Activated gamma-delta T cell treated with anti-CD3 and anti-CD28 coated beads, Interleukin-2, amount 50 U/mL, for 16 hours (primary cell): ENCODE measurements around the gene LRRTM4.

Experiments used
- DNase-seq: peaks from one replicate; pipeline ENCODE4 v3.0.0-alpha.2; 2020; ENCODE audit warnings: low read depth

The LRRTM4 gene

DNA sequence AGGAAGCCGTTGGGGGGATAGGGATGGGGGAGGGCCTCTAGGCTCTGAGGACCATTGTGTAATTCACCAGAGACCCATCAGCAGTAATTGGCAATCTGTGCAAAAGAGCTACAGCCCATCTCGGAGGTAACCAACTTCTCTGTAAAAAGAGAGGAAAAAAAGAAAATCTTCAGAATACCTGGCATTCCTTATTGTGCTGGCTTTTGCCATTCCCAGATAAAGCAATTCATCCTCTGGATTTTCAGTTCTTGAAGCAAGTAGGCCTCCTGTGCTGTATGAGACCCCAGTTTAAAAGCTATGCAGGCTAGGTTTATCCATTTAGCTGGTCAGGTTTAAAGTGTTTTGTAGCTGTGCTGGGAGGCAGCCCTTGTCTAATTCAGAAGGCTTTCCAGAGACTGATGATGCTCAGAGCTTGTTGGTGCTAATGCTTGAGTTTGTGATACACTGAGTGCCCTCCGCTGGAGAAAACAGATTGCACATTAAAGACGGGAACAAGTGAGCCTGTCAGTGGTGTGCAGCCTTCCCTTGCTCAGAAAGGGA, at the start of gene LRRTM4:
LRRTM4 (minus strand) TSS at position 446 of the 540 bp plus-strand sequence.
- no peak for DNase-seq

DNA sequence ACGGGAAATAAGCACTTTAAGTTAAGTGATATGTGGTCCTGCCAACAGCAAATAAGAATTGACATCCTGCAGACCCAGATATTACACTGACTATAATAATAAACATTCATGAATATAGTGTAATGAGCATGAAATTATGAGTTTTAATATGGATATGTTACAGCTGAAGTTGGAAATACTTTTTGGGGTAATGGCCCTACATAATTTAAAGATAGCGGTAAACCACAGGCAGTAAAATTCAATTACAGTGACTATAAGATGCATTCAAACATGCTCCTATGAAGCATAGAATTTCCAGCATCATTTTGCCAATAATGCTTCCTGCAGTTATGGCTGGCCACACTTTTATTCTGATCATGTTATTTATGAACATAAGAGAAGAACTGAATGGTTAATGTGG, 49.4 kb upstream of the LRRTM4 start:
- DNase-seq: no peak

DNA sequence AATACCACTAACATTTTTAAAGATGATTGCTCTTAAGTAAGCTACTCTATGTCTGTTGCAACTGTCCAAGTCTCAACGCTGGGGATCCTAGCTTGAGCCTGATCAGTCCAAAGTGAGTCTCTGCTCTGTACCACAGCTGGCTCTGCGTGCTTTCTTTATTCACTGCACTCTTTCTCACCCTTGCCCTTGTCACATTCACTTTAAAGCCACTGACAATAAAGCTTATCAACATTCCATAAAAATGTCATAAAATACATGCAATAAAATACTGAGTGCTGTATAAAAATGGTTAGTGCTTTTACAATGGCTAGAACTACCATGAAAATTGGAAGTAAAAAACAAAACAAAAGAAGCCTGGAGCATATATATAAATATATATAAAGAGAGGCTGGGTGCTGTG, 45.5 kb upstream of the LRRTM4 start:
- no peak for DNase-seq

DNA sequence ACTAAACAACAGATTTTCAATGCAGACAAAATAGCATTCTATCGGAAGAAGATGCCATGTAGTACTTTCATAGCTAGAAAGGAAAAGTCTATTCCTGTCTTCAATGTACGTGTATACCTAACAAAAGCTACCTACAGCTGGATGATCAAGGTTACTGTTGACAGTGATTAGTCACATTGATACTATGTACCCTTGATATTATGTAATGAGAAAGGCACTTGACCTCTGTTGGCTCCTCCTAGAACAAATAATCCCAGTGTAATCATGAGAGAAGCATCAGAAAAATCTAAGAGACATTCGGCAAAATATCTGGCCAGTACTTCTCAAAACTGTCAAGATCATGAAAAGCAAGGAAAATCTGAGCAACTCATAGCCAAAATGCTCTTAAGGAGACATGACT, 44.4 kb upstream of the LRRTM4 start:
- no peak for DNase-seq

DNA sequence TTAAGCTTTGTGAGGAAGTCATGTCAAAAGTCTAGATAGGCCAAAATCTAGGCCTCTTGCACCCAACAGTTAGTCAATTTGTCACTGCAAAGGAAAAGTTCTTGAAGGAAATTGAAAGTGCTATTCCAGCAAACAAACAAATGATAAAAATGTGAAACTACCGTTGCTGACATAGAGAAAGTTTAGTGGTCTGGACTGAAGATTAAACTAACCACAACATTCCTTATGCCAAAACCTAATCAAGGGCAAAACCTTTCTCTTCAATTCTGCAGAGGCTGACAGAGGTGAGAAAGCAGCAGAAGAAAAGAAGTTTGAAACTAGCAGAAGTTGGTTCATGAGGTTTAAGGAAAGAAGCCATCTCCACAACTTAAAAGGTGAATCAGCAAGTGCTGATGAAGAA, 44.0 kb upstream of the LRRTM4 start:
- no peak for DNase-seq

DNA sequence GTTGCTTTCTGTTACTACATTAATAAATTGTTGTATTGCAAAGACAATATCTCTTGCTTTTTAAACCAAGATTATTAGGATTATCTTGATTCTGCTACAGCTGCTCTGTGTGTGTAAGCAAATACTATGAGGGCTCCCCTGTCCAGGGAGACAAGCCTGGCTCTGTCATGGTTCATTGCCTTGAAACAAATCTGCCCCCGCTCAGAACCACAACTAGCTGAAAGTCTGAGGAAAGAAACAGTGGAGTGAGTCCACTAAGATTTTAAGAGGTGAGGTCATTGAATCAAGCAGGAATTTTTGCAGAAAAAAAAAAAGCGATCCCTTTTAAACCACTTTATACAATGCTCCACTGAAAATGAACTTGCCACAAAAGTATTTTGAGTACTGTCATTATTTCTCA, 30.8 kb upstream of the LRRTM4 start:
- no peak for DNase-seq

DNA sequence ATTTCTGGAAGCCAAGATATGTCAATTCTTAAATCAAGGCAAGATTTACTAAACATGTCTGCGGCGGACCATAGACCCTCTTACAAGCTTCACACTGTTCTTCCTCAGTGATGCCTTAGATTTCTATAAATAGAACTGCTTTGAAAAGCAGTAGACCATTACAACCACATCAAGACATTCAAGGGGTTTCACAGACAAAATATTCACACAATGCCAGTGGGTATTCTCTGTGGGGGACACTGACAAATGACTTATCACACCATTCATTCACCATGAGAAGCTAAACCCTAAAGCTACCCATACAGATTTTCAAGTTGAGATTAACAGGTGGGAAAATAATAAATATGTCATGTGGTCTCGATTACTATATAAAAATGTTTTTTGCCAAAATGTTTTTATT, 15.9 kb upstream of the LRRTM4 start:
- no peak for DNase-seq

DNA sequence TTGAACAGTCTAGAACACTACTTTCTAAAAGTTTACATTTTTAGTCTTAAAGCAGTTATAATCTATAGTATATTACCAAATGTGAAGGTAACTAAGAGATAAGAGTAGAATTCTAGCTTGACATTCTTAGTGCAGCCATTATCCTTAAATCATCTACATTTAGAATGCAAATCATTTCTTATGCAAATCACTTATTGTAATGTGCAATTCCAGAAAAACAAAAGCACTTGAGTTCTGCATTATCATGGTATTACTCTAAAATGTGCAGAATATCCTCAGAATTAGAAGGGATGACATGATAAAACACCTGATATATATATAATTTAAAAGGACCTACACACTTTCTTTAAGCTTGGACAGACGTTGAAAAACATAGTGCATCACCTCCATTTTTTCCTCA, 712 bp upstream of the LRRTM4 start:
- DNase-seq: no peak

DNA sequence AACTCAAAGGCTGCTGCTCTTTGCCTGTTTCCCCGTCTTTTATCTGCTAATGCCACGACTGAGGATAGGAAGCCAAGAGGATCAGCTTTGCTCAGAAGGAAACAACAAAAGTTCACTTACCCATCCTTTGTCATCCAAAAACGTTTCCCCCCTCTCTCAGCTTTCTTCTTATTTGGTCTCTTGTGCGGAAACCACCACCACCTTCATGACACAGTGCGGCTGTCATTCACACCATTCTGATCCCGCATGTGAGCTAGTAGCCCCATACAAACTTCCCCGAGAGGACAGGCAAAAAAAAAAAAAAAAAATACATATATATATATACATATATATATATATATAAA, 656 bp downstream of the LRRTM4 start:
- no peak for DNase-seq

DNA sequence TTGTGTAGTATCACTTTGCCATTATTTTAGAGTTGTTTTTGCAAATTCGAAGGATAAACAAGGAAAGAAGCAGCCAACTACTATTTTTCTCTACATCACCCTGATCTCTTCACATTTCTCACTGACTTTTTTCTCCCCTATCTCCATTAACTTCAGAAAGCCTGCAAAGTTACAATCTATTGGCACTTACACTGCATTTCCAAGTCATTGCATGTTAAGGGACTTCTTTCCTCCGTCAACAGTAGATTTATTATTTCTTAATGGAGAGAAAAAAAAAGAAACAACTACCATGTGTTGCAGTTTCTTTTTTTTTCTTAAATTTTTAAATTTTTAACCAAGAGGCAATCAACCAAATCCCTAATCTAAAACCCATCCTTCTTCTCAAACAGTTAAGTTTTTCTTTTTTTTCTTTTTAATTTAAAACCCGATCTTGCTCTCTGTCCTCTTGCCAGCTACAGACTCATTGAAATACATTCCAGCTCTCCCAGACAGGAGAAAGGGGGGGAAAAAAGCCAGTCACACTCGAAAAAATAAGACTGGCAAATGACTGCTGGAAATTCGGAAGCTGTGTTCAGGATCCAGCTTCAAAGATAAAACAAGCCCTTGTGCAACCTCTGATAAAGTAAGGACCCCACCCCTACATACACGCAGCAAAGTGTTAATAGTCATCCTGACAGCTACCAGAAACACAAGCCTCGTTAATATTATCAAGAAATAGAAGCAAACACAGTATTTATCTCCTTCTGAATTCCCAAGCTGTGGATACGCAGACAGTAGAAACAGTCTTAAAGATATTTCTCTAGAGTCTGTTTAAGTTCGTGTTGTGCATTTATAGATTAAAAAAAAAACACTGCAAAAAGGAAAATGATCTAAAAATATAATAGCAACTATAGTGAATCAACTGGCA, 1.3 kb downstream of the LRRTM4 start:
- no peak for DNase-seq

DNA sequence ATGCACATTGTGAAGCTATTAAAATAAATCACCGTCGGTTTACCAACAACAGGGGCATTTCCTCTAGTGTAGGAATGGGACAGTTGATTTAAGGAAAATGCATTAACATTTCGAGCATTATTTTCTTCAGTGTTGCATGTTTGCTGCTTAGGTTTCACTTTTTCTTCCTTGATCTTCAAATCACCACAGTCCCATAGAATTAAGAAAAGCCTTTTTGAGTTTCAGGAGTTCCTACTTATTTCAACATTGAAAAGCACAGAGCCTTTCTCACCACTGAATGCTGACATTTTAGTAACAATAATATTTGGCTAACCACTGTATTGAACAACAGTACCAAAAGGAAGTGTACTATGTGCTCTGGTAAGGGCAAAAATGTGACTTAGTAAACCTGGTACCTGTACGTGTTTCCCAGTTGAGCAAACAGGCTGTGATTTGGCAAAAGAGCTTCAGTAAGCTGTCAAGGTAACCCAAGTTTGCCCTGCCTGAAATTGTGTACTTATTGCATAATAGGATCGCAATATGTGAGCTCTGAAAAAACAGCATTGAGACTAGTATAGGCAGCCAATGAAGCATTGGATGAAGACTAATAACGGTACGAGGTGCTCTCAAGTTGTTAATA, 2.2 kb downstream of the LRRTM4 start:
- DNase-seq: no peak

DNA sequence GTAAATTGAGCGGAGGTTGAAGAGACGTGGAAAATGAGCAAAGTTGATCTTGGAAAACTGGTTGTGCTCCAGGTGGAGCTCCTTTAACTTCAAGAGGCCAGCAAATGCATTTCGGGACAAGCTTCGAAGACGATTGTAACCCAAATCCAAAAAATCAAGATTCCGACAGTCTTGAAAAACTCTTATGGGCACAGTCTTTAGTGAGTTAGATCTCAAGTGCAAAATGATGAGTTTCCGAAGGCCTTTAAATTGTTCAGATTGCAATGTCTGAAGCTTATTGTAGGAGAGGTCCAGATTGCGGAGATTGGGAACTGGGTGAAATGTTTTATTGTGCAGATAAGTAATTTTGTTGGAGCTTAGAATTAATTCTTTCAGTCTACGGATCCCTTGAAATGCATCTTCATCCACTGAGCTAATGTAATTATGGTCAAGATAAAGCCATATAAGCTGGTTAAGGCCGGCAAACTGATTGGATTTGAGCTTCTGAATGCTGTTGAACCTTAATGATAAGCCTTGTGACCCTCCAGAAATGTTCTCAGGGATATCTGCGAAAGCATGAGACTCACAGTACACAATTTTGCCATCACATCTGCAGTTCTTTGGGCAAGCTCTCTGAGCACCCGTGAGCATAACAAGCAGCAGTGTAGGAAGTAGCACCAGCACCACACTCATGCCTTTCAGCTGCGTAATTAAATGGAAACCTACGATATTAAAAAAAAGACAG, 2.9 kb downstream of the LRRTM4 start:
- DNase-seq: no peak

DNA sequence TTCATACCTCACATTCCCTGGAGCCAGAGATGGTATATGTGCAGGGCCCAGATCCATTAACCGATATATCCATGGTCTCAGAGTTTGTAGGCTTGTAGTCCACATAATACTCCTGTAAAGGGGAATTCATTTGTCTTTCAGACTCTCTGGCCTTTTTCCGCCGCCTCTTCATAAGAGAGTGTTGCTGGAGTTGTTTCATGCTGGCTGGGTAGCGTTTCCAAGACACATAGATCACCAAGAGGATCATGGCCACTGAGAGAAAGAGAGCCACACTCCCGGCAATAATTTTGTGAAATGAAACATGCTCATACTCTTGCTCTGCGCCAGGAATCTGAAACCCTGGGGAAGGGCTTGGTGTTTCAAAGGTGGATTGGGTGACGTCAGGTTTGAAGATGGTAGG, 3.9 kb downstream of the LRRTM4 start:
- DNase-seq: no peak

DNA sequence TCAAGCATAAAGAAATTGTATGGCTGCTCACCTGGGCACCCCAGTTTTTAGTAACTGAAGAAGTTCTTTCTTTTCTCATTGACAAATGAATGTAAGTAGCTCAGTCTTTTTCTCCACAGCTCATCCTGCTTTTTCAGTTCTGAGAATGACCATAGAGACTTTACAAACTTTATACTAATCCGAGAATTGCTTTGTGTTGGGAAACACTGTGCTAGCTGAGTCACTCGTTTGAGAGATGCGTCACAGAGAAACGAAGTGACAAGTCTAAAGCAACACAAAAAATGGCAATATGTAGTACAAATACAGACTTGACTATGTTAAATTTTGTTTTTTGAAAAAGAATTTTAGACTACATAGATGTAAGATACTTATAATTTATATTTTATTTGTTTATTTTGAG, 9.0 kb downstream of the LRRTM4 start:
- DNase-seq: no peak

DNA sequence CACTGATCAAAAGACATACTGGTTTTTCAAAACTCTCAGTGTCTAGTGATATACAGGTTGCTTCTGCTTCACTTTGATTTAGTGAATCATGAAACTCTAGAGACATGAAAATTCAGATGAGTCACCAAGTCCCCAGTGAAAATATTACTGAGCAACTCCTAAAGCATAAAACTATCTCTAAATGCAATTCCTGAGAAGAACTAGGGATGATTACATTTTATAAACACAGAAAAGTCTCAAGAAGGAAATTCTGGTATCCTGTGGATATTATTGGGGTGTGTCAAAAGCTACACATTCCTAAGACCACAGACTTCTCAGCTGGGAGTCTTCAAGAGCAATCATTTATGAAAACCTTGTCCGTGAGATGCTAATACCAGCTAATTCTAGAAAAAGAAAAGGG, 9.7 kb downstream of the LRRTM4 start:
- DNase-seq: no peak

DNA sequence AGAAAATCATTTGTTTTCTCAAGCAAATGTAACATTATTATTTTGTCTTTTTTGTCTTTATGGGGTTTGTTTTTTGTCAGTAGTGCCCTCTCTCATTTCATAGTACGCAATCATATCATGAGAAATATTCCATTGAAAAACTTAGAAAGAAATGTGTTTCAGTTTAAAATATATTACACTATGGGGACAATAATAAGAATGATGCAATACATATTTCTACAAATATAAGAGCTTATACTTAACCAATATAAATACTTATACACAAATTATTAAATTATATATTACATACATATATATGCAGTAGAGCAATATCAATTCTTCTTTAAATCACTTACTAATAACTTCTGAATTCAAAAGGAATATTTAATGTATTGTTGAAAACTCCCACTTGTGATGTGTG, 13.7 kb downstream of the LRRTM4 start:
- DNase-seq: no peak

DNA sequence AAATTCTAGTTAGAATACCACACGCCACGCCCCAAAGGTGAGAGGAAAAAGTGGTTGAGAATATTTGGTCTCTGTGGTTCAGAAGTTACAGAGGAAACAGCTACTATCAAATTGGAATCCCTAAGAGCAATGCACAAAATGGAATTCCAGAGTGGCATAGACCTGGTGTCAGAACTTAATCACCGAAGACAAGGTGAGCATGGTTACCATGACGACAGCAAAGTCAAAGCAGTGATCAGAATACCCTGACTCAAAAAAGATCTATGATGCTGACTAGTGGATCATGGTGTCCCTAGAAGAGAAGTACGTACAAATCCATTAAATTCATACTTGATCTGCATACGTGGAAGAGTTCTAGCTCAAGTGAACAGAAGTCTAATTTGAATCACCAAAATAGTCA, 14.5 kb downstream of the LRRTM4 start:
- no peak for DNase-seq

DNA sequence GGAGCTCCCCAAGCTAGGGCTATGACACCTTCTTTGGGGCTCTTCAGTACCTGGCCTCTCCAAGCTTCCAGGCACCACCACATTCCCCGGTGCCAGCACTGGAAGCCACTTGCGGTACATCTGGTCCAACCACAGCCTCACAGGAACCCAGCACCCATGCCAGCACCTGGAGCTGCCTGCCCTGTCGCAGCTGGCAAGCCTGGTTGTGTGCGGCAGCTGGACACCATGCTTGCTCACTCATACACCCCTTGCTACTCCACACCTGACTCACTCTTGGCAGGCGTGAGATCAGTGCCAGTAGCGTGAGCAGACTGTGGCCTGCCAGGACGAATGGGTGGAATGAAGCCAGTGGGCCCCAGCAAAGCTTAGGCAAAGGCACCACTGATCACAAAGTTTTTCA, 34.0 kb downstream of the LRRTM4 start:
- DNase-seq: no peak

DNA sequence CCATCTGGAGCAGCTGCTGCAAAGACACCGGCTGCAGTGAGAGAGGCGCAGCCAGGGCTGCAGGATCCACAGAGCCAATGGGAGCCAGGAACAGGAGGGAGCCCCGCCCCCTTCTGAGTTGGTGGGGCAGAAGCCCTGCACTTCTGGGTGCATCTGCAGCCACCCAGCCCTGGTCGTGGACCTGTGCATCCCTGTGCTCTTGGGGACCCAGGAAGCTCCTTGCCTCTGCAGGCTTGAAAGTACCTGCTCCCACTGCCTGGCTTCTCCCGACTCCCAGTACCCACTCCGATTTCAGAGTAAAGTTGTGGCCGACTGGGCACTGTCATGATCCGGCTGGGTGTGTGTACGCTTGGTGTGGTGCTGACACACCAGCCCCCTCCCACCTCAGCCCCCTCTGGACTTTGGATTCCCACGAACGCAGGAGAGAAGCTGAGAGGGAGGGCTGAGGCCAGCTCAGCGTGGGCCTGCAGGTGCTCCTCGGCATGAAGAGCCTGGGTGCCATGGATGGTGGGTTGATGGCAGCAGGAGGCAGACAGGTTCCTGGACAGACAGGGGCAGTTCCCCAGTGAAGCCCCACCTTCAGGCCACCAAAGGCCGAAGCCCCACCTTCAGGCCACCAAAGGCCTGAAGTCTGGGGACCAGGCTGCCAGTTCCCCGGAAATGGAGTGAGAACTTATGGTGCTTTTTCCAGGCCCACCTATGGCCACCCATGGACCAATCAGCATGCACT, 34.9 kb downstream of the LRRTM4 start:
- no peak for DNase-seq

DNA sequence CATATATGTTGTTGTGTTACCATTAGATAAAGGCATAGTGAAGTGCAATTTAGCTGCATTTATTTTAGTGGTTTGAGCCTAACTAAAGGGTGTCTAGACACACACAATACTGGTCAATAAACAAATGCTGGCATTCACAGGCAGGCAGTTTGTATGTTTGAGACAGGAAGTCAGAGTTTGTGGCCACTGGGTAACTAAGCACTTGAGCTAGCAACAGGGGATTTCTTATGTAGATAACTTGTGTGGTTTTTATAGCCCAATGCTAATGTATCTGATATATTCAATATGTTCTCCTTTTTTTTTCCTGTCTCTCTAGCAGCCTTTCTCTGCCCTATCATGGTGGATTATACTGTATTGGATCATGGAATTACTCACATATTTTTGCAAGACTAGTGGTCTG, 38.1 kb downstream of the LRRTM4 start:
- no peak for DNase-seq

DNA sequence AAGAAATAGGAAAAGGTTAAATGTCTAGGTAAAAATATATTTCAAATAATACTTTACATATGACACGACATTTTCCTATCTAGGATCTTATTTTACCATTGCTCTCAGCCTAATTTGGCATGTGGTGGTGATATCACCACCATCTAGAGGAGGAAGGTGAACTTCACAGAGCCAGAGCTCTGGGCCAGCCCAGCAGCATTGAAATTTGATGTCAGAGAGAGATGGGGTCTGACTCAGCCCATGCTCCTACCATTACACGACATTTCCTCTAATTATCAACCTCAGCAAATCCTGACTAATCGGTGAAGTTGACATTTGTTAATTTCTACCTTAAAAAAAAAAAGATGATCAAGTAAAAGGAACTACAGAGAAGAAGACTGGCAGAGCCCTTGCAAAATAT, 42.3 kb downstream of the LRRTM4 start:
- DNase-seq: no peak

DNA sequence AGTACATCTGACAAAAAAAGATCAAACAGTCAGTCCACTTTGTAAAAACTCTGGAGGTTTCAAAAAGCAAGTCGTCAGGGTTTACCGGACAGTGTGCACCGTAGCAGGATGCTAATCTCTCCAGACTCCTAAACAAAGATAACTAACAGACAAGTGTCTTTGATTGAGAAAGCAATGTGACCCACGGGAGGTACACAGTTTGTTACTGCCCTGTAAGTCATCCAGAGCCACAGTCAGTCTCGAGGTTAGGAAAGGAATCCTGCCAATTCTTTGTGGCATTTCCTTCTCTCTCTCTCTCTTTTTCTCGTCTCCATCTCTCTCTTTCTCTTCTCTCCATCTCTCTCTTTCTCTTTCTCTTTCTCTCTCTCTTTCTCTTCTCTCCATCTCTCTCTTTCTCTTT, 42.8 kb downstream of the LRRTM4 start:
- no peak for DNase-seq
